ENCODE results near the gene PRRX2. TPM values are rescaled to one million over a fixed set of nuclear protein-coding genes. Genes with fewer than 3 reads are reported as not detected.

The PRRX2 gene
- total RNA-seq, 2 donors from 2014 or later: 20.8 to 22.9 TPM

DNA sequence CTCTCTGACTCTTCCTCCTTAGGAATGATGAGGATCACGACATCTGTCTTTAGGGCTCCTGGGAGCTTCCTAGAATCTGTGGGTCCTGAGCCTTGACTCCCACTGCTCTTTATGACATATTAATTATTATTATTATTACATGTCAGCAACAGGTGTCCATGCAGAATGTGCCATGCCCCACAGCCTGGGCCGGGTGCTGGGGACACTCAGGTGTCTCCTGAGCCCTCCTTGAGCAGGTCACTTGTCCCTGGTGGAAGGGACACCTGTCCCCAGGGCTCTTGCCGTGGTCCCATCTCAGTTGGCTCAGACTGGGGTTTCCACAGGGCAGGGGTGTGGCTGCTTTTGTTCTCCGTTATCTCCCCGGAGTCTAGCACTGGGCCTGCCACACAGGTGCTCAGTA lies 53.2 kb downstream of the PRRX2 start:
- intact Hi-C loops (cut with DNase I): loop anchor here in 1 of 2 donors (10.0 kb wide), 1 partner anchor 54 kb away; the partner anchor contains the start of gene PRRX2

DNA sequence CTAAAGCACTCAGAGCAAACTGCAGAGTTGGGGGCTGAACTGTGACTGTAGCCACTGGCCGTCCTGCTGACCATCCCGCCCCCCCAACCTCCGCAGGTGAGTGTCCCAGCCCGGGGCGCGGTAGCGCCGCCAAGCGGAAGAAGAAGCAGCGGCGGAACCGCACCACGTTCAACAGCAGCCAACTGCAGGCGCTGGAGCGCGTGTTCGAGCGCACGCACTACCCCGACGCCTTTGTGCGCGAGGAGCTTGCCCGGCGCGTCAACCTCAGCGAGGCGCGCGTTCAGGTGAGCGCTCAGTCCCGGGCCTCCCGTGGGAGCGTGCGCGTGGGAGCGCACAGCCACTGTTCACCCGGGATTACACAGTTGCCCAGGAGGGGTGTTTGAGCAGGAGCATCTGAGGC lies 53.7 kb downstream of the PRRX2 start:
- DNase-seq (ENCODE audit: low spot score): no peak
- intact Hi-C loops (cut with DNase I): loop anchor here in 1 of 2 donors (10.0 kb wide), 1 partner anchor 54 kb away; the partner anchor contains the start of gene PRRX2

More for the DNA sequence above, 53.2 kb downstream of the PRRX2 start:
- no peak for DNase-seq (ENCODE audit: low spot score)

DNA sequence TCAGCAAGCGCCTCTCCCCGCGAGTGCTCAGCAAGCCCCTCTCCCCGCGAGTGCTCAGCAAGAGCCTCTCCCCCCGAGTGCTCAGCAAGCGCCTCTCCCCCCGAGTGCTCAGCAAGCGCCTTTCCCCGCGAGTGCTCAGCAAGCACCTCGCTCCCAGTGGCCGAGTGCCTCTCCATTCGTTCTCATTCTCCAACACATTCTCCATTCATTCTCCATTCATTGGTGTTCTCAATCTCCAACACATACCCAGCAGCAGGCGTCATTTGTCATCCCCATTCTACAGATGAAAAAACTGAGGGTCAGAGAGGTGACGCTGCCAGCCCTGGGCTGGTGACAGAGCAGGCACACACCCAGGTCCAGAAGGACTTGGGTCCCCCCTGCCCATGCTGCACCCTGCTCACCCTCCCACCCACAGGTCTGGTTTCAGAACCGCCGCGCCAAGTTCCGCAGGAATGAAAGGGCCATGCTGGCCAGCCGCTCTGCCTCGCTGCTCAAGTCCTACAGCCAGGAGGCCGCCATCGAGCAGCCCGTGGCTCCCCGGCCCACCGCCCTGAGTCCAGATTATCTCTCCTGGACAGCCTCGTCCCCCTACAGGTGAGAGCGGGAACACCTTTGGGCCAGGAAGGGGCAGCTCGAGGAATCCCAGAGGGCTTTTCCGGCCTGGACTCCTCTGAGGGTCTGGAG lies 54.9 kb downstream of the PRRX2 start:
- intact Hi-C loops (cut with DNase I): no loop called here
- DNase-seq (ENCODE audit: low spot score): no peak

DNA sequence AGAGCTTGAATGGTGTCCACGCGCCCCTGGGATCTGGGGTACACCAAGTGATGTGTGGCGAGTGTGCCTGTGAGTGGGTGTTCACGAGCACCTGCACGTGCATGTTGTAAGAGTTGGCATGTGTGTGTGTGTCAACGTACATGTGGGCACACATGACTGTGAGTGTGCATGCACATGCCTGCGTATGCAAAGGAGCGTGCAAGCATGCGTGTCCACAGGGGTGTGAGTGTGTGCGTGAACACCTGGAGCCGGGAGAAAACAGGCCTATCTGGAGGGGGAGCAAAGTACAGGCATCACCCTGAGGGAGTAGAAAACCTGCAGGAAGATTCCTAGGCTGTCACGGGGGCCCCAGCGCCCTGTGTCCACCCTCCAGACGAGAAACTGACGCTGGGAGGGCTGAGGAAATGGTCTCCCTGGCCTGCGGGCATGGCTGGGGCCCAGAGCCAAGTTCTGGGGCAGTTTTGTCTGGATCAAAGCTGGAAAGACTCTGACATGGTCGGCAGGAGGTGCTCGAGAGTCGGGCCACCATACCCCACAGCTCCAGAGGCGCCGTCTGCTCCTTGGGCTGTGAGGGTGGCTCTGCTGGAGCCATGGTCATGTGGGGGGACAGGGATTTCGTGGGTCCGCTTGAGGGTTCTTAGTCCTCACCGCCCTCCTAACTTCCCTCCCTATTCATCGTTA lies 55.6 kb downstream of the PRRX2 start:
- intact Hi-C loops (cut with DNase I): no loop called here
- no peak for DNase-seq (ENCODE audit: low spot score)

DNA sequence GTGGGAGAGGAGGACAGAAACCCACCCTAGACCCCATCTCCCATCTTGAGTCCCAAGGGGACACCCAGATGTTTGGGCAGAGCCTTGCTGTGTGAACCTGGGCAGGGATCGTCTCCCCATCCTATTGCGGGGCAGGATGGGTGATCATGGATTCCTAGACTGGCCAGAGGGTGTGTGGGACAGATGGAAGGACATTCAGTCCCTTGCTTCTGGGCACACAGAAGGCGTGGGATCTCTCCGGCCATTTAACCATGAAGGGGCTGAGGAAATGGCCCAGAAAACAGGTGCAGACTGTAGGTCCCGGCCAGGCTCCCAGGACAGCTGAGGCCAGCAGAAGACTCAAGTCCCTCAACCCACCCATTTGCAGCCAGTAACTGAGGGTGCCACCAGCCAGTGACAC lies 57.5 kb downstream of the PRRX2 start:
- DNase-seq (ENCODE audit: low spot score): no peak
- intact Hi-C loops (cut with DNase I): no loop called here

DNA sequence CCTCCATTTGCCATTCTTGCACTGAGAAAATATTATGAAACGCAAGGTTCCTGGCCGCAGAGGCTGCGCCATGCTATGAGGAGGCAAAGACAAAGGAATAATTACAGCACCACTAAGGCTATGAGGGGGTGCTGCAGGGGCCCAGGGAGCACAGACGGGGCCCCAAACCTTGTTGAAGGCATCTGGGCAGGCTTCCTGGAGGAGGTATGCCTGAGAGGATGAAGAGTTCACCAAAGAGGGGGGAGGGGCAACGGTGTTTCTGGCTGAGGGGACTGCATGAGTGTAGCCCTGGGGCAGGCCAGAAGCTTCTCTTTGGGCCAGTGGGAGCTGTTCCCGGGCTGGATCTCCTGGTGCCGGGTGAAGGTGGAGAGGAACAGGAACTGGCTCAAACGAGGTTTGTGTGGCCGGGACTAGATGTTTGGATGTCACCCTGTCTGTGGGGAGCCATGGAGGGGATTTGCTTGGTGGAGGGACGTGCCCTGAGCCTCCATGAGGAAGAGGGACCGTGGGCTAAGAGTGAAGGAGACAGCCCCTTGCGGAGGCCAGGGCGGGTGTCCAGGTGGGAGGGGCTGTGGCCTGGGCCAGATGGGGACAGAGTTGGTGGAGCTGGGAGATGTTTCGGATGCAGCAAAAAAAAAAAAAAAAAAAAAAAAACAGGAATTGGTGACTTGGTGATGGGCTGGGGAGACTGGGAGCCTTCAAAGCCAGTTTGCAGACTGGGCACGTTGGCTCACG lies 59.2 kb downstream of the PRRX2 start:
- no peak for DNase-seq (ENCODE audit: low spot score)
- intact Hi-C loops (cut with DNase I): no loop called here

DNA sequence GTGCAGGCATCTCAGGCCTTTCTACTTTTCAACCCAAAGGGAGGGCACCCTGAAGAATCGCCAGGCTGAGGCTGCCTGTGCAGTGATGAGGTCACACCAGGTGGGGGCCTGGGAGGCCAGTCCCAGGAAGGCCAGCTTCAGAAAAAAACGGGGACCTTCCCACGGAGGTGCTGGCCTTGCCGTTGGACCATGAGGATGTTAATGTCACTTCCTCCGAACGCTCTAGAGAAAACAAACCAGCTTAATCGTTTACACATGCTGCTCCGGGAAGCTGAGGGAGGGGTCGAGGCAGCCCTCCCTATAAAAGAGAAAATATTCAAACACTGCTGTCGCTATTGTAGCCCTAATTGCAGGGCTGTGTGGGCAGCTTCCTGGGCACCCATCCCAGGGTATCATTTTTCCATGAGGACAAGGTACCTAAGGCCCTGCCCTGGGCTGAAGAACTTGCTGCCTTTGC lies 60.4 kb downstream of the PRRX2 start:
- intact Hi-C loops (cut with DNase I): no loop called here
- no peak for DNase-seq (ENCODE audit: low spot score)

DNA sequence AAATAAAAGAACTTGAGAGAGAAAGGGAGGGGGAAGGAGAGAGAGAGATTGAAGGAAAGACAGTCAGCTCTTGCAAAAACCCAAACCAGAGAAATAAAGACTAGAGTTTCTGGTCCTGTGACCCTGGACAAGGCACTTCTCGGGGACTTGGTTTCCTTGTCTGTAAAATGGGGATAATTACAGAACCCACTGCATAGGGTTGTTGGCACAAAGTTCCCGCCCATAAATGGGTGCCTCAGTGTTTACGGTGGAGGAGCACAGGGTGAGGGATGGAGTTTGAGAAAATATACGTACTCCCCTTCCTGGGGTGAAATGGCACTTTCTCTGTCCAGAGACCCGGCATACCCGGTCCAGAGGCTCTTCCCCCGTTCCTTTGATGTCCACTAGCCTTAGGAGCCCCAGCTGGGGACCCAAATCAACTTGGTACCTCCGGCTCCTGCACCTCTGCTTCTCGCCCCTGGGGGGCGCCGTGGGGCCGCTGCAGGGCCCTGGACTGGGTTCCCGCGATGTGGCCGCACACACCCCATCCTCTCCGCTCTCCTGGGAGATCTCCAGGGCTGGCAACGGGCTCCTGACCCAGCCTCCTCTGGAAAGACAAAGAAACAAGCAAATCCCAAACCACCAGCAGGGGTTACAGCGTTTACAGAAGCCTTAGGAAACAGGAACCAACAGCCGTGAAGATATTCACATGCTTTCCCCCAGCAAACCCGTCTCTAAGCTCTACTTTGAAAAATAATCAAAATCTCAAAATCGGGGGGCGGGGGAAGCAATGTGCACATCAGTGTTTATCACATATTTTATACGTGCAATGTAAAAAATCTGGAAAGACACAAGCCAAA lies 61.1 kb downstream of the PRRX2 start:
- peak; percentile 93 for DNase-seq (ENCODE audit: low spot score)
- intact Hi-C loops (cut with DNase I): no loop called here

DNA sequence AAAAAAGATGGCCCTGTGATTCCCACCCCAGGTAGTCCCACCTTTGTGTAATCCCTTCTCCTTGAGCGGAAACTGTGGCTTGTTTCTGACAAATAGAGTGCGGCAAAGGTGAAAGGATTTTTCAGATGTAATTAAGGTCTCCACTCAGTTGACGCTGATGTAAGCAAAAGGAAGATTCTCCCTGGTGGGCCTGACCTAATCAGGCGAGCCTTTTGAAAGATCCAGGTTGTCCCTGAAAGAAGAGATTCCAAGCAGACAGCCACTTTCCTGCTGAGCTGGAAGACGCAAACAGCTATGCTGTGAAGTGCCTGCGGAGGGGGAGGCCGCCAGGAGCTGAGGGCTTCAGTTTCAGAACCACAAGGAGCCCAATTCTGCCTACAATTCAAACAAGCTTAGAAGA lies 63.3 kb downstream of the PRRX2 start:
- DNase-seq (ENCODE audit: low spot score): no peak
- intact Hi-C loops (cut with DNase I): no loop called here

DNA sequence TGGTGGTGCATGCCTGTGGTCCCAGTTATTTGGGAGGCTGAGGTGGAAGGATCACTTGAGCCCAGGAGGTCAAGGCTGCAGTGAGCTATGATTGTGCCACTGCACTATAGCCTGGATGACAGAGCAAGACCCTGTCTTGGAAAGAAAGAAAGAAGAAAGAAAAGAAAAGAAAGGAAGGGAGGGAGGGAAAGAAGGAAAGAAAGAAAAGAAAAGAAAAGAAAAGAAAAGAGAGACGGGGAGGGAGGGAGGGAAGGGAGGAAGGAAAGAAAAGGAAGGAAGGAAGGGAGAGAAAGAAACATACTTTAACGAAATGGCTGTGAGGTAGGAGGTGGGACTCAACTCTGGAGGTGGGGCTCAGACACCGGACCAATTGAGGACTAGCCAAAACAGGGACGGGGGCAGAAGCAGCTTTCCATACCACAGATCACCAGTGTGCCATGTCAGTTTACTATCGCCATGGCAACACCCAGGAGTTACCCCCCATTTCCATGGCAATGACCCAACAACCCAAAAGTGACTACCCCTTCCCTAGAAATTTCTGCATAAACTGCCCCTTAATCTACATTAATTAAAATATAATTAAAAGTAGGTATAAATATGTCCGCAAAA lies 66.1 kb downstream of the PRRX2 start:
- DNase-seq (ENCODE audit: low spot score): no peak
- intact Hi-C loops (cut with DNase I): no loop called here

DNA sequence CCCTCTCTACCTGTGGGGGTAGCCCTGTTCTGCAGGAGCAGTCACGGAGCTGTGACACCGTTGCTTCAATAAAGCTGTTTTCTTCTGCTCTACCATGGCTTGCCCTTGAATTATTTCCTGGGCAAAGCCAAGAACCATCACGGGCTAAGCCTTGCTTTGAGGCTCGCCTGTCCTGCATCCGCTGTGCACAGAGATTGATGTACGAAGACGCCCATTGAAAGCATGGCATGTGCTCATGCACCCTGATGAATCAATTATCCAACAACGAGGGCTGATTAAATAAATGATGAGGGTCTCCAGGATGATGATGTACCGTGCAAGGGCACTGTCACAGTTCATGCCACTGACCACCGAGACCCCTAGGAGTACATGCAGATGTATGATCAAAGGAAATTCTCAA lies 66.7 kb downstream of the PRRX2 start:
- no peak for DNase-seq (ENCODE audit: low spot score)
- intact Hi-C loops (cut with DNase I): no loop called here

DNA sequence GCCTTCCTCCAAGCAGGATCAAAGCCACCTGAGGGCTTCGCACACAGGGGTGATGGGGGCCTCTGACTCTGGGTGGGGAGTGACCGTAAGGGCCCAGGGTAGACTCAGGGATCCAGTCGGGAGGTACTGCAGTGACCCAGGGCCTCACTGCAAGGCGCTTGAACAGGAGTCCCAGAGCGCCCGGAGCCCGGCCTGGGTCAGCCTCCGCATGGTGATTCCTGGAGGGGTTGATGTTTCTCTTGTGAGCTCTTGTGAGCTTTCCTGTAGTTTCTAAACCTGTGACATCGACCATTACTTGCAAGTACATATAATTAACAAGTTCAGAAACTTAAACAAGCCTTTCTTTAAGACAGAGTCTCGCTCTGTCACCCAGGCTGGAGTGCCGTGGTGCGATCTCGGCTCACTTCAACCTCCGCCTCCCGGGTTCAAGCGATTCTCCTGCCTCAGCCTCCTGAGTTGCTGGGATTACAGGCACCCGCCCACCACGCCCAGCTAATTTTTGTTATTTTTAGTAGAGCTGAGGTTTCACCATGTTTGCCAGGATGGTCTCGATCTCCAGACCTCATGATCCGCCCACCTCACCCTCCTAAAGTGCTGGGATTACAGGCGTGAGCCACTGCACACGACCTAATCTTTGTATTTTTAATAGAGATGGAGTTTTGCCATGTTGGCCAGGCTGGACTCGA lies 67.6 kb downstream of the PRRX2 start:
- intact Hi-C loops (cut with DNase I): no loop called here
- no peak for DNase-seq (ENCODE audit: low spot score)

DNA sequence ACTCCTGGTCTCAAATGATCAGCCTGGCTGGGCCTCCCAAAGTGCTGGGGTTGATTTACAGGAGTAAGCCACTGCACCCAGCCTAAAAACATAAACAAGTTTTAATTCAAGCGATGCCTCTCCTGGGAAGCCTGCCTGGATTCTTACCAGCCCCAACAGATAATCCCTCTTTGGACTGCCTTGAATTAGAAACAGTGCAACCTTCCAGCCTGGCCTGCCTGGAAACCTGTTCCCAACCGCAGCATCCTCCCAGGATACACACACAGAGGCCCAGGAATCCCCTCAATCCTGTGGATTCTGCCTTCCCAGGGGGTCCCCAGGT lies 68.1 kb downstream of the PRRX2 start:
- intact Hi-C loops (cut with DNase I): no loop called here
- no peak for DNase-seq (ENCODE audit: low spot score)

DNA sequence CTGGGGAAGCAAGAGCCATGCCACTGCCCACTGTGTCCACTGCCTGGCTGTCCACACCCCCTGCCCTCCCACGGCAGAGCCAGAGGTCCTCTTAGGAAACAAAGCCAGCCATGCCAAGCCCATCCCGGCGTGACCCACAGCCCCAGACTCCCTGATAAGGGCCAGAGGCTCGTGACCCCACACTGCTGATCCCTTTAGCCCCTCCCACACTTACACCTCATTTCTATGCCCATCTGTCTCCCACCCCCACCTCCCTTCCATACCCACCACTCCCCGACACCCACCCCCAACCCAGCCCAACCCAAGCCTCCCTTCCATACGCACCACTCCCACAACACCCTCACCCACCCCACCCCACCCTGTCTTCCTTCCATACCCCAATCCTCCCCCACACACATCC lies 70.1 kb downstream of the PRRX2 start:
- intact Hi-C loops (cut with DNase I): loop anchor here (1.0 to 5.0 kb wide), 2 partner anchors 22 to 47 kb away; no protein-coding TSS in a partner anchor
- no peak for DNase-seq (ENCODE audit: low spot score)

DNA sequence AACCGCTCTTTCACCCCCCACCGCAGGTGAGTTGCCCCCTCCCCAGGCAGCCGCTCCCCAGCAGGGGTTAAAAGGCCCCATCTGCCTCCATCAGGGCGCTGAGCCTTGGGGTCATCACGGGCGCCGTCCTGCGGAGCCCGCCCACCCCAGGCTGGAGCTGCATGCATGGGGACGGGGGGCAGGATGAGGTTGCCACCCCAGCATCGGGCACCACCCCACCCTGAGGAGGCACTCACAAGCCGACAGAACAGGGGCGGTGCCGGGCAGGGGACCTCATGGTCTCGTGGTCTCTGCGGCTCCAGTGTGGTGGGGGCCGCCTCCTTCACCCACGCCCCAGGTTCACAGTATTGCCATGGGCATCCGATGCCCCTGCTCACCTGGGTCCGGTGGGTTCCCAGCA lies 70.9 kb downstream of the PRRX2 start:
- intact Hi-C loops (cut with DNase I): loop anchor here (5.0 kb wide), 1 partner anchor 46 kb away; no protein-coding TSS in a partner anchor
- DNase-seq (ENCODE audit: low spot score): no peak

DNA sequence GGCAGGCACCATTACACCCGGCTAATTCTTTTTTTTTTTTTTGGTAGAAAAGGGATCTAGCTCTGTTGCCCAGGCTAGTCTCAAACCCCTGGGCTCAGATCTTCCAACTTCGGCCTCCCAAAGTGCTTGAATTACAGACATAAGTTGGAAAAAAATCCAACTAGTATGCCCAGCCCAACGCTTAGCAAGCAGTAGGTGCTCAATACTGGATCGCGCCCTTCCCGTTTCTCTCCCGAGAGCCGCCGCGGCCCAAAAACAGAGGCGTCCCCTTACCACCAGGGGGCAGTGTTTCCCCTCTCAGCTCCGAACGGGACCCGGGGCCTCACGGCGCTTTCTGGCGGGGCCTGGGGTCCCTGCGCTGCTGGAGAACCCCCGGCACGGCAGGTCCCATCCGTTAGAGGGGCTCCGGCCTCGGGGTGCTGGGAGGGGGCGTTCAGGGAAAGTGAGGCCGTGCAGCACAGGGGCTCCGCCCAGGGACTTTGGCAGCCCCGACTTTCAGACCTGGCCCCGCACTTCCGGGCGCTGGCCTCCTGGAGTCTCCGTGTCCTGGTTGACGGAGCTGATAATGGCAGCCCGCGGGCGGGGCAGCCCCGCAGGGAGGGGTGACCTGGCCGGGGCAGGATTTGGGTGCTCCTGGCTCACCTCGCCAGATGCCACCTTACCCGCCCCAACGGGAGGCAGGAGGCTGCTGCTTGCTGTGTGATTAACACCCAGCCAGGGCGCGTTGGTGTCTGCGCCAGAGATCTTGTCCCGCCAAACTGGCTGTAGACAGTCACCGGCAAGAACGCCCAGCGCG lies 72.2 kb downstream of the PRRX2 start:
- intact Hi-C loops (cut with DNase I): loop anchor here (5.0 kb wide), 1 partner anchor 45 kb away; no protein-coding TSS in a partner anchor
- peak; percentile 96 for DNase-seq (ENCODE audit: low spot score)

DNA sequence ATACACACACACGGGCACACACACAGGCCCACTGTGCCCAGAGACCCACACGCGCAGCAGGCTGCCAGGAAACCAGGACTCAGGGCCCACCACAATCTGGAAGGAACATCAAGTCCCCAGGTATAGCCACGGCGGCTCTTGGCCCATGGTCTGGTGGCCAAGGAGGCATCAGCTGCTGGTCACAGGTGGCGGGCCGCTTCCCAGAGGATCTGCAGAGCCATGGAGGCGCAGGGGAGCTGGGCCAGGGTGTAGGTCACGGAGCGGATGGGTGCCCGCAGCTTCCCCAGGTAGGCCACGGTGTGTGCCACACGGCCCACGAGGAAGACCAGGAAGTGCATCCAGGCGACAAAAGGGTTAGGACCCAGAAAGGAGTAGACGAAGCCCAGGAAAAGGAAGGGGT lies 74.0 kb downstream of the PRRX2 start:
- intact Hi-C loops (cut with DNase I): loop anchor here (5.0 kb wide), 1 partner anchor 43 kb away; no protein-coding TSS in a partner anchor
- no peak for DNase-seq (ENCODE audit: low spot score)

DNA sequence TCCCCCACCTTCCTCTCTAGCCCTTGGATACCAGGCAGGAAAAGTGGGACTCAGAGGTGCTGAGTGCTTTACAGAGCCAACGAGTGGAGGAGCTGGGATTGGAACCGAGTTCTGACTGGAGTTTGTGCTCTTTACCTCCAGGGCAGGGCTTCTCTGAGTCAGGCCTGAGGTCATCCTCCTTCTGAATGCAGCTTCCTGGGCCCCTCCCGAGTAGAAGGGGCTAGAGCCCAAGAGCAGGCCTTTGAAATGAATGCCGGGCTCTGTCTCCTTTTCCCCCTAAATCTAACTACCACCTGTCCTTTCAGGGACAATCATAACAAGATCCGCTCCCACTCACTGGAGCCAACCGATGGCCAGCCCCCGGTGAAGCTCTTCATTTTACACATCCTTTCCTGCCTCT lies 74.7 kb downstream of the PRRX2 start:
- intact Hi-C loops (cut with DNase I): no loop called here
- no peak for DNase-seq (ENCODE audit: low spot score)
